CD4-positive, alpha-beta T cell treated with Interleukin-4 for 1 hour (primary cell): Measurements from ENCODE around the gene CBFA2T3.
"Not testable (repeated sequence)": the region's sequence is repeated elsewhere in the genome, so short reads cannot be mapped to it uniquely, and the experiment has no call there.

Experiments used
- DNase-seq, 2 donors: peaks; one replicate each; pipeline ENCODE4 v3.0.0-alpha.2; 2020 to 2022

Gene CBFA2T3

DNA sequence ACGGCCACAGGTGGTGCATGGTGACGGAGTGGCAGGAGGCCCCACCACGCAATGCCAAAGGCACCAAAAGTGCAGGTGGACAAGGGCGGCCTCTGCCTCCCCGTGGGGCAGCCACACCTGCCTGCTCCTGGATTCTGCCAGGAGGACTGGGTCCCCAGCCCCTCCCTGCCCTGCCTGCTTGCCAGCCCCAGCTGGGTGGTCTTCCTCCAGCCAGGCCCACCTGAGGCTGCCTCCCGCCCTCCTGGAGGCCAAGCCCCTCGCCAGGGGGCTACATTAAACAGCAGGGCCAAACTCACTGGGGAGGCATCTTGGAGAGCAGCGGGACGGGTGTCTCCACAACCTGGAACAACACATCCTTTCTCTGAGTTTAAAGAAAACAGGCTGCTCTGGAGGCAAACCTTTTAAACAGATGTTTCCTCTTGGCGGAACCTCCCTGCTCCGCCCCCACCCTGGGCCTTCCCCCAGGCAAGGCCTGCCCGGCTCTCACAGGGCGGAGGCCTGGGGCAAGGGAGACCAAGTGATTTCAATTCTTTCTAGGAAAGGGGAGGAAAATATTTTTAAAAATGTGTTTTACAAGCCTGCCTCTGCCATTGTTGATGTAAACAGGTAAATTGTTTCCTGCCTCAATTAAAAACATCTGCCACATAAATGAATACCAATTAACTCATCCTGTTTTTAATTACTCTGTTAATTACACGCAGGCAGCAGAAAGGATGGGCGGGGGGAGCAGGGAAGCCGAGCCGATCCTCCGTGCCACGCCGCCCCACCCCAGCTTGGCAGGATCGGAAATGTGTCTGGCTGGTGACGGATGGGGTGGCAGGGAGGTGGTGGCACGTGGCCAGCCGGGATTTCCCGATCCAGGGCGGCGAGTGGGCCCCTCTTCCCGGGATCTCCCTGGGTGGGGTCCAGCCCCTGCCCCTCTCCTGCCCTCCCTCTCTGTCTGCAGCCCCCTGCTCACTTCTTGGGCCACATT is 56.1 kb downstream of the CBFA2T3 start:
- peak in 1 of 2 donors; percentile 44 for DNase-seq

GRCh38 chr16:88919936-88920335 is 57.1 kb downstream of the CBFA2T3 start:
- DNase-seq, result no peak

DNA sequence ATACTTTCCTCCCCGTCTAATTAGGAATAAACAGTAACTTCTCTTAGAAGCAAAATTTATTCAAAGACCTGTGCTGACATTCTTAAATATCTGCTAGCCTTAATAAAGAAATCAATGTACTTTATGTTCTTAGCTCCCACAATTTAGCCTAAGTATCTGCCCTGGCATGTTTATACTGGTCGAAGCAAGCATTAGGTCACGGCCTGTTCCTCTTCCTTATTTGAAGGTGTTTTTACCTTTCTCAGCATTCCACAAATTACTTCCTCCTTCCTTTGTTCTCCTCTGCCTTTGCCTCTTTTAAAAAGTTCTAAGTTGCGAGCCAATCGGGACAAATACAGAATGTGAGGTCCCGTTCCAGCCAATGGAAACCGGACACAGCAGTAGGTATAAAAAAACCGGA is 58.1 kb downstream of the CBFA2T3 start:
- DNase-seq, result not testable (repeated sequence)

GRCh38 chr16:88917915-88918627 is 58.9 kb downstream of the CBFA2T3 start:
- DNase-seq, result no peak

DNA sequence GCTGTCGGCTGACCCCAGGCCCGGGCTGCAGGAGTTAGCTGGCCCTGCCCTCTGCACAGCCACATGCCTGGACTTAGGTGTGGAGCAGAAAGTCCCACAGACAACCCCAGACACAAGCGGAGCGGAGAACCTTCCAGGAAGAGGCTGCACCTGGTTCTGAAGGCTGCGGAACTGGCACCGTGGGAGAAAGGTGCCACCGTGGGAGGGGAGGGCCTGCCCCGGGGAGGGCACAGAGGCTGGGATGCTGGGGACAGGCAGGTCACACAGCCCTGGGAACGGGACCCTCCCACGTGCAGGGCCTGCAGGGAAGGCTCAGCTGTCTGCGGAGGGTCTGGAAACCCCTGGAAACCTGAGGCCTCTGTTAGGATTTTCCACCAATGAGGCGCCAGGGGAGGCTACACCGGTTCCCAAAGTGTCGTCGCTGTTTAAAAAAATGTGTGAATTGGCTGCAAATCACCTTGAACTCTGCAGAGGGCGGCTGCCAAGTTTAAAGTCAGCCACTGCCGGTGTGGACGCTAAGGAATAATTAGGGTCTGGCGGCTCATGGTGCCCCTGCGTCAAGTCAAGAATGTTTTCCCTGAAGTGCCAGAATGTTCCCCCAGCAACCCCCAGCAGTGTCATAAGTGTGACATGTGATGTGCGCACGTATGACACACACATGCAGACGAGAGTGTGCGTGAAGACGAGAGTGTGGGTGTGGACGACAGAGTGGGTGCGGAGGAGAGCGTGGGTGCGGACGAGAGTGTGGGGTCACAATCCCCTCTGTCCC is 59.7 kb downstream of the CBFA2T3 start:
- DNase-seq, result no peak

DNA sequence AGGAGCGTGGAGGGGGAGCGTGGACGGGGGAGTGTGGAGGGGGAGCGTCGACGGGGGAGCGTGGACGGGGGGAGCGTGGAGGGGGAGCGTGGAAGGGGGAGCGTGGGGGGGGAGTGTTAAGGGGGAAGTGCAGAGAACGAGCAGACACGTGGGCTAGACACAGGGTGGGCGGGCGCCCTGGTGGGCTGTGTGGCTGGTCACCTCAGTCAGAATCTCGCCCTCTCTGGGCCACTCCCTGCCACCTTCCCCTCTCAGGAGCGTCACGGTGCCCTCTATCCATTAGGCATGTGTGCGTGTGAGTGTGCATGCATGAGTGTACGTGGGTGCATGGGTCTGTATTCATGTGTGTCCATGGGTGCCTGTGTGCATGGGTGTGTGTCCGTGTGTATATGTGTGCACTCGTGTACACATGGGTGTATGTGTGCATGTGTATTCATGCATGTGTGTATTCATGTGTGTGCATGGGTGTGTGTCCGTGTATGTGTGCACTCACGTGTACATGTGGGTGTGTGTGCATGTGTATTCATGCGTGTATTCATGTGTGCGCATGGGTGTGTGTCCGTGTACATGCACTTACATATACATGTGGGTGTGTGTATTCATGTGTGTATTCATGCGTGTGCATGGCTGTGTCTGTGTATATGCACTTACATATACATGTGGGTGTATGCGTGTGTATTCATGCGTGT is 61.2 kb downstream of the CBFA2T3 start:
- DNase-seq, result no peak

DNA sequence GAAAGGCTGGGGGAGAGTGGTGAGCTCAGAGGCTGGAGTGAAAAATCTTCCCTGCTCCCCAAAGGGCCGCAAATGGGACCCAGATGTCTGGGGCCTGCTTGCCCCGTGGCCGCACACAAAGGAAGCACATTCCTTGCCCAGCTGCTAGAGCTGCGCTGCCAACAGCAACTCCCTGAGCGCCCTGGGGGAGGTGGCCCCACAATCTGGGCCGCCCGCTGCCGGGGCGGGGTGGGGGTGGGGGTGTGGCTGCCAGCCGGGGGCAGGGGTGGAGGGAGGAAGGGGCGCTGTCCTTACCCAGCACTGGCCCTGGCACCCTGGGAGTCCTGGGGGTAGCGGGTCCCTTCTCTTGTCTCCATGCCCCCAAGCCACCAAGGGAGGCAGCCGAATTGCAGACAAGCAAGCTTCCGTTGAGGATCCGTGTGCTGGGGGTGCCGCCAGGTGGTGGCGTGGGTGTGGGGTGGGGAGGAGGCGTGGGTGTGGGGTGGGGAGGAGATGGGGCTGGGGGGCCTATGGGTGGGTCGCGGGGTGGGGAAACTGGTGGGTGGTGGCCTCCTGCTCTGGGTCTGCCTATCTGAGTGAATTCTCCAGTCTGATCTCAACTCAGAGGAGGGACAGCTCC is 62.1 kb downstream of the CBFA2T3 start:
- DNase-seq, result no peak

DNA sequence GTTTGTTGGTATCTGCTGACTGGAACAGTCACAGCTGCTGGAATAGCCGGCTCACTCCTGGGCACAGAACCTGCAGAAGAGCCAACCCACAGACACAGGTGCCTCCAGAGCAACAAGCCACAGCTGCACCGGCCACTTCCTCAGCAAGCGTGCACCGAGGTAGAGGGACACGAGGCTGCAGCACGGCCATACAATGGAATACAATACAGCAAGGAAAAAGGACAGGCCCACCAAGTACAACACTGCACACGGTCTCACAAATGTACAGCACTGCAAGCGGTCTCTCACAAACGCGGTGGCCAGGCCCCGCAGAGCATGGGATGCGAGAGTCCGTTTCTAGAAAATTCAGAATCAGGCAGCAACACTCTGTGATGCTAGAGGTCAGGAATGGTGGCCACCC is 63.1 kb downstream of the CBFA2T3 start:
- DNase-seq, result no peak

DNA sequence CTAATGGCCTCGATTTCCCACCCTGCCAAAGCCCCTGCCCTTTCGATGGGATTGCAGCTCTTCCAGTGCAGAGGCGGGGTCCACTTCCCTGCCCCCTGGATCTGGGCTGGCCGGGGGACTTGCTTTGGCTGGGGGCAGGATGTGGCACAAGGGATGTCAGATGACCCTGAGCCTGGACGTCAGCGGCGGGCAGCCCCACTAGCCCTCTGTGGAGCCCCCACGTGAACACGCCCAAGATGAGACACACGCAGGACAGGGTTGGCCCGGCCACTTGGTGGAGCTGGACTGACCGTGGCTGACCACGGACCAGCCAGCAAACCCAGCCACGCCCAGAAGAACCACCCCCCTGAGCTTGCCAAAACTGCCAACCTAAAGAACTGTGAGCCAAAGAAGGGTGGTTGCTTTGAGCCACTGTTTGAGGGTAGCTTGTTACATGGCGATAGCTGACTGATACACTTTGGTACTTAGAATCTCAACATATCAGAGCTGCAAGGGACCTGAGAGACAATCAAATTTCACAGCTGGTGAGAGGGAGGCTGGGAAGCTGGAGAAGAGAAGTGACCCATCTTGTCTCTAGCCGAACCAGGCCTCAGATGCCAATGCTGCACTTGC is 63.9 kb downstream of the CBFA2T3 start:
- no peak for DNase-seq

GRCh38 chr16:88912556-88912955 is 64.5 kb downstream of the CBFA2T3 start:
- no peak for DNase-seq

DNA sequence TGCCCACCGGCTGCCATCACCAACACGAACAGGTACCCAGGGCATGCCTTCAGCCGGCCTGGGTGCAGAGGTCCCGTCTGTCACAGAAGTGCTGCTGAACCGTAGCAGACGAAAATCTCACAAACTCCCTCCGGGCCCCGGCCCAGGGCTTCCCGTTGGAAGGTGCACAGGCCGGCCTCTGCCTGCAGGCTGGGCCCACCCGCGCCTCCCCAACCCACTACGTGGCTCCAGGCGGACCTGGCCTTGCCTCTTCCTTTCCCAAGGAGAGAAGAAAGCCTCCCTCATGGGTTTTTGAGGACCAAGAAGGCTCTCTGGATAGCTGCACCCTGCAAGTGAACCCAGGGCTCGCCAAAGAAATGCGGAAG is 65.1 kb downstream of the CBFA2T3 start:
- DNase-seq, result no peak

GRCh38 chr16:88911136-88911945 is 65.7 kb downstream of the CBFA2T3 start:
- peak in 1 of 2 donors; percentile 44 for DNase-seq

- no peak for DNase-seq
Measured at GRCh38 chr16:88910284-88911135, 66.5 kb downstream of the CBFA2T3 start.

GRCh38 chr16:88909431-88910210 is 67.4 kb downstream of the CBFA2T3 start:
- no peak for DNase-seq

GRCh38 chr16:88908307-88908706 is 68.7 kb downstream of the CBFA2T3 start:
- DNase-seq, result no peak

- DNase-seq, result no peak
Measured at GRCh38 chr16:88907768-88908167, 69.2 kb downstream of the CBFA2T3 start.

- no peak for DNase-seq
Measured at GRCh38 chr16:88906535-88907105, 70.4 kb downstream of the CBFA2T3 start.

DNA sequence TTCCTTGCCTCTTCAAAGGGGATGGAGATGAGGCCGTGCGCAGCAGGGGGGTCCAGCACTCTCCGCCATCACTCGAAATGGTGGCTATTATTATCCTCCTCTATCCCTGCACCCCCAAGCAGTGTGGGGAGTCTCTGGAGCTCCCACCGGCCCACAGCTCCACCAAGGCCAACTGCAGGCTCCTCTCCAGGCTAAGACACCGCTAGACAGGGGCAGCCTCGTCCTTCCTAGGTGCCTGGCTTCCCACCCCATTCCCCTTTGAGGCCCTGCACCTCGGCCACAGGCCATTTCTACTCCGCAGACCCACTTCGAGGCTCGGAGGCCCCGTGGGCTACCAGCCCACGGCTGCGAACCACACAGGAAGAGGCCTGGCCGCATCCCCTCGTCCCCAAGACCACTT is 71.0 kb downstream of the CBFA2T3 start:
- DNase-seq, result no peak

- no peak for DNase-seq
Measured at GRCh38 chr16:88905563-88905962, 71.4 kb downstream of the CBFA2T3 start.
